ENCODE measurements around the gene KIAA0319L. TPM values are rescaled to one million over a fixed set of nuclear protein-coding genes. Genes with fewer than 3 reads are reported as not detected.

The KIAA0319L gene
- total RNA-seq, 1 experiment from 2014 or later, result 46.4 TPM

DNA sequence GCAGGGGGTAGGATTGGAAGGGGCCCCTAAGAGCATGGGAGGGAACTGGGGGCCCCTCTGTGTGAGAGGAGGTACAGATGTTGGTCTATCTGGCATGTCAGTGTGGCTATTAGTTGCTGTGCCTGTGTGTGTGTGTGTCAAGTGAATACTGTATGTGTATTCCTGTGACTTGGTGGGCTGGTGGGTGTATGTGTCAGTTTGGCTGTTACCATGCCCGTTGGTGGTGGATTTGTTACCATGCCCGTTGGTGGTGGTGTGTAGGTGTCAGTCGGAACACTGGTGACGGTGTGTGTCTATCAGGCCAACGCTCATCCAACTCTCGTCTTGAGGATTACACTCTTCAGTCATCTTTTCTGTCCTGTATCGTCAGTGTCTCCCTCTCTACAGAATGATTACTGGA lies 38.5 kb upstream of the KIAA0319L start:
- Histone ChIP-seq H3K18ac (ENCODE audit: insufficient read length, low read depth, low read length) (no peak overlapping the region), H3K14ac (ENCODE audit: insufficient read depth, low read length) (no peak overlapping the region), H3K9ac (ENCODE audit: extremely low read depth, insufficient read length, low read length) (no peak overlapping the region), H3K23me2 (ENCODE audit: insufficient read length, low read depth, low read length, poor library complexity, severe bottlenecking) (no peaks in the 10 kb centered on the region), H2AK5ac (ENCODE audit: insufficient read length, low read length) (no peak overlapping the region), H4K91ac (ENCODE audit: insufficient read length, low read depth, low read length) (no peak overlapping the region), H3K27ac (ENCODE audit: insufficient read length, low read depth, low read length) (no peak overlapping the region), H2BK20ac (ENCODE audit: low read depth, low read length, poor library complexity, severe bottlenecking) (no peak overlapping the region), H3K79me2 (ENCODE audit: insufficient read depth, low read length) (no peaks in the 10 kb centered on the region), H3K4ac (ENCODE audit: low read depth, low read length) (no peak overlapping the region), H4K8ac (replicated peaks; ENCODE audit: insufficient read length, low read depth, low read length) (no peak overlapping the region), H3K27me3 (ENCODE audit: insufficient read depth, low read length) (no peaks in the 10 kb centered on the region), H2BK12ac (ENCODE audit: insufficient read length, low read depth, low read length) (no peak overlapping the region), H2BK120ac (ENCODE audit: low read depth, low read length, poor library complexity, severe bottlenecking) (no peak overlapping the region), H3K4me2 (ENCODE audit: insufficient read depth, insufficient read length, low read length) (no peak overlapping the region), H3K9me3 (ENCODE audit: control insufficient read depth, low read depth, low read length) (no peaks in the 10 kb centered on the region), H2BK15ac (ENCODE audit: low read depth, low read length) (no peak overlapping the region), H4K20me1 (ENCODE audit: control insufficient read depth, insufficient read depth, insufficient read length) (peaks cover 2% of the 10 kb centered on the region), H3T11ph (ENCODE audit: low read length) (no peak overlapping the region), H3K79me1 (ENCODE audit: insufficient read depth, low read depth, low read length, poor library complexity, severe bottlenecking) (no peaks in the 10 kb centered on the region), H3K4me1 (ENCODE audit: insufficient read depth, low read length) (no peaks in the 10 kb centered on the region), H3K23ac (ENCODE audit: insufficient read length, low read depth, low read length) (no peak overlapping the region), H2AFZ (ENCODE audit: low read length) (no peak overlapping the region), H2BK5ac (ENCODE audit: insufficient read length, low read length) (no peak overlapping the region), H3K56ac (ENCODE audit: insufficient read length, low read depth, low read length) (no peak overlapping the region), H4K5ac (ENCODE audit: insufficient read length, low read depth, low read length) (no peak overlapping the region)
- H3K4me3 Mint-ChIP-seq, result no peak overlapping the region
- no peaks in the 10 kb centered on the region for H3K4me1 Mint-ChIP-seq
- H3K9me3 Mint-ChIP-seq, result no peaks in the 10 kb centered on the region
- WGBS (ENCODE audit: extremely low coverage, insufficient read length, low lambda C conversion rate), result no CpG with 5 or more reads among the region's 7 CpGs
- peaks cover 2% of the 10 kb centered on the region; the same call in 1 of the 2 replicates for H3K27me3 Mint-ChIP-seq (ENCODE audit: low read depth)
- H3K27ac Mint-ChIP-seq, result no peak overlapping the region
- no peak for TF ChIP-seq CTCF (conservative IDR thresholded peaks at IDR 0.05)
- DNase-seq, result no peak
- peaks cover 0 to 10% (median 0%) of the 10 kb centered on the region in 3 experiments; a peak in 4 of 7 replicates for H3K36me3 Mint-ChIP-seq (ENCODE audit: insufficient read depth in 1 of 3, low read depth in 3 of 3)

Data from H9 (cell line).